Measurements from ENCODE around the gene ALDOB. TPM values are rescaled to one million over a fixed set of nuclear protein-coding genes. Genes with fewer than 3 reads are reported as not detected.
A peak's percentile ranks its signal among the peaks of the same experiment; 100 is the strongest.

ALDOB gene
- total RNA-seq, 2 experiments from 2014 or later = not detected

DNA sequence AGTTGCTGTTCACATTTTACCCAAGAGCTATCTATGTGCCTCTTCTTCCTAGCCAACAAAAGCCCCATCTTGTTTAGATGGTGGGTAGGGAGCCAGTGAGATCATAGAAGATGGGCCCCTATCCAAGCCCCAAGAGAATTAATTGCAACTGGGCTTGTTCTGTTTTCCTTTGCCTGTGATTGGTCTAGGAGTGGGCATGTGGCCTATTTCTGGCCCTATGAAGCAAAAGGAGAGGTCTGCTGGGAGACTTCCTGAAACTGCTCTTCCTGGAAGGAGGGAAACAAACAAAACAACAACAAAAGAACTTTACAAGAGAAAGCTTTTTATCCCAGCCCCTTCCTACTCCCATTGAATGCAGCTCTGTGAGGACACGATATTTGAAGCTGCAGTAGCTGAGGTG is 32.5 kb upstream of the ALDOB start:
- CTCF ChIA-PET = interaction anchor here (1.0 kb wide), 1 partner anchor 11 kb away, joined by 3 read pairs; no protein-coding TSS in a partner anchor
- POLR2A ChIA-PET = no interaction called here

DNA sequence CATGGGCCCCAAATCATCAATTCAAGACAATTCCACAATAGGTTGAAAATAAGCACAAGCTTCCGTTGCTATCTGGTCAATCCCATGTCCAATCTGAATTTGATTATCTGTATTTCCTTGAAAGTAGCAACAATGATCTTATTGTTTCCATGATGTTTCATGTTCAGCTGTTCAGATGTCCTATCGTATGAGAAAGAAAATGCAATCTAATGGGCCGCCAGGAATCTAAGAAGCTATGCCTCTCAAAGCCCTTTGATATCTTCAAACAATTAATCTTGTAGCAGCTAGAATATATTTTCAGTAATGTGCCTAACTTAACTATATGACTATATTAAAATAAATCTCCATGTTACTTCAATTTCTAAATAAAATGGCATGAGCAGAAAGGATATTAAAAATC is 32.1 kb upstream of the ALDOB start:
- DNase-seq = no peak
- POLR2A ChIA-PET = no interaction called here
- Mint-ChIP-seq H3K9me3 (no peaks in the 10 kb centered on the region), H3K27ac (no peak overlapping the region), H3K4me1 (no peaks in the 10 kb centered on the region), H3K36me3 (ENCODE audit: low read depth) (no peaks in the 10 kb centered on the region), H3K4me3 (no peak overlapping the region), H3K27me3 (peaks cover 25% of the 10 kb centered on the region)
- CTCF ChIA-PET = interaction anchor here (1.0 to 1.7 kb wide), 2 partner anchors 11 to 19 kb away, joined by 3 to 8 read pairs; no protein-coding TSS in a partner anchor

More for the DNA sequence above, 32.5 kb upstream of the ALDOB start:
- no peak for DNase-seq
- H3K9me3 Mint-ChIP-seq = no peaks in the 10 kb centered on the region
- H3K4me3 Mint-ChIP-seq = no peak overlapping the region
- no peak overlapping the region for H3K27ac Mint-ChIP-seq
- peaks cover 25% of the 10 kb centered on the region for H3K27me3 Mint-ChIP-seq
- no peaks in the 10 kb centered on the region for H3K4me1 Mint-ChIP-seq
- no peaks in the 10 kb centered on the region for H3K36me3 Mint-ChIP-seq (ENCODE audit: low read depth)

DNA sequence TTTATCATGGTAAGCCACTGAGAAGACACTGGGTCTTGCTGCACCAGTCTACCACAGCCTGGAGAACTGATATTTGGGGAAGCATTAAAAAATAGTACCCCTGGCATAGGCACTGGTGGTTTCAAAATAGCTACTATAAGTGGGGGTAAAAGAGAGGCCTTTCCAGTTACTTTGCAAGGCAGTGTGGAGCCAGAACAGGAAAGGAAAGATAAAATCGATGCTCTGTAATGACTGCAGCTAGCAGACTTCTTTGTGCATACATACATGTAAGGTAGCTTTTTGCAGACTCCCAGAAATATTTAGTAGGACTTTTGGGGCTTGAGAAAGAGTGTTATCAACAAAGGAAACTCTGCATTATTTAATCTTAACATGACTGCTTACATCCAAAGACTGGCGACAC is 31.3 kb upstream of the ALDOB start:
- ChIA-PET CTCF (interaction anchor here (1.0 to 1.7 kb wide), 2 partner anchors 10 to 18 kb away, joined by 3 to 8 read pairs; no protein-coding TSS in a partner anchor), POLR2A (no interaction called here)
- H3K27ac Mint-ChIP-seq = no peak overlapping the region
- no peaks in the 10 kb centered on the region for H3K9me3 Mint-ChIP-seq
- no peak for DNase-seq
- no peaks in the 10 kb centered on the region for H3K36me3 Mint-ChIP-seq (ENCODE audit: low read depth)
- no peaks in the 10 kb centered on the region for H3K4me1 Mint-ChIP-seq
- H3K27me3 Mint-ChIP-seq = peaks cover 19% of the 10 kb centered on the region
- no peak overlapping the region for H3K4me3 Mint-ChIP-seq

DNA sequence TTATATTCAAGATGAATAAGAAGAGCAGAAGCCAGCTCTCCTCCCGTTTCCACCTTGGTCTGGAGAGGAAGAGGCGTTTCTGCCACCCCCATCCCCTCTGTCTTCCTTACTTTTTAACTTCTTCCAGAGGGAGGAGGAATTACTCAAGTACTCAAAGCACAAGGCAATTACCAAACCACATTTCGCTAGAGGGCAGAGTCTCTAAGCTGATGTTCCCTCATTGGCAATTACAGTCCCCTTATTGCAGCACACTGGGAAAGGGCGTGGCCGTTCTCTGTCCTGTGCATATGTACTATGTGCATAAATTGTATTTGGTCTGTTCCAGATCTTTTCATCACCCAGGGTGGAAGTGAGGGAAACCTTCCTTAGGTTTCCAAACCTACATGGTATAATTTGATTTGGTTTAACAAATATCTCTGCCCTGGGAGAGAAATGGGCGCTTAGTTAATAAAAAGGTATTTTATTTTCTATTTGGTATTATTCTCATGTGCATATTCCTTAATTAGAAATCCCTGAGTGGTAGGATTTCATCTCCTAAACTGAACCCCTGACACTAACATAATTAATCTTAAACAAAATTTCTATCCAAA is 29.8 kb upstream of the ALDOB start:
- Mint-ChIP-seq H3K27me3 (peaks cover 22% of the 10 kb centered on the region), H3K4me3 (no peak overlapping the region), H3K4me1 (no peaks in the 10 kb centered on the region), H3K9me3 (no peaks in the 10 kb centered on the region), H3K36me3 (ENCODE audit: low read depth) (no peaks in the 10 kb centered on the region), H3K27ac (no peak overlapping the region)
- POLR2A ChIA-PET = no interaction called here
- CTCF ChIA-PET = no interaction called here
- DNase-seq = no peak

DNA sequence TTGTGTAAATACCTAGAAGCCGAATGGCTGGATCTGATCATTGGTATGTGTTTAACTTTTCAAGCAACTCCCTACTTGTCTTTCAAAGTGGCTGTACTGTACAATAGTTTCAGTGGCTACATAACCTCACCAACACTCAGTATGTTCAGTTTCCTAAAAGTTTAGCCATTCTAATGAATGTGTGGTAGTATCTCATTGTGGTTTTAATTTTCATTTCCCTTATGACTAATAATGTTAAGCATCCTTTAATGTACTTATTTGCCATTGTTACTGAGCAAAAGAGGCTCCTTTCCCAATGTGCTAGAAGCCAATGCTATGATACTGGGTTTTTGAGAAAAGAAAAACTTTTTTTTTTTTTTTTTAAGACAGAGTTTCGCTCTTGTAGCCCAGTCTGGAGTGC is 27.8 kb upstream of the ALDOB start:
- CTCF ChIA-PET = no interaction called here
- POLR2A ChIA-PET = no interaction called here
- Mint-ChIP-seq H3K4me1 (no peaks in the 10 kb centered on the region), H3K9me3 (no peaks in the 10 kb centered on the region), H3K36me3 (ENCODE audit: low read depth) (no peaks in the 10 kb centered on the region), H3K27me3 (peaks cover 18% of the 10 kb centered on the region), H3K27ac (no peak overlapping the region), H3K4me3 (no peak overlapping the region)
- no peak for DNase-seq

DNA sequence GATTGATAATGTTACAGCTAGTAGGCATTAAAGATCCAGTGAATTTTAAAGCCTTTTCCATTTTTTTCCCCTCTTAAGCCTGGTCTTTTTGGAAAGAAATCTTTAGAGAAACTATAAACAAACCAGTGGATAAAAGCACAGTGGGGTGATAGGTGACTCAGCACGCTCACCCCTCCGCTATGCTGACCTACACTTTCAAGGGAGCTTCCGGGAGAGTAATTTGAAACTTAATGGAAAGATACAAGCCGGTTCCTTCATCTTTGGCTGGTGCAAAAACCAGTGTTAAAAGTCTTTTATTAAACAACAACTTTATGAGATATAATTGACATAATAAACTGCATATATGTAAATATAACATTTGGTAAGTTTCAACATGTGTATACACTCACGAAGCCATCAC is 27.0 kb upstream of the ALDOB start:
- Mint-ChIP-seq H3K9me3 (no peaks in the 10 kb centered on the region), H3K4me3 (no peak overlapping the region), H3K27me3 (peaks cover 18% of the 10 kb centered on the region), H3K27ac (no peak overlapping the region), H3K4me1 (no peaks in the 10 kb centered on the region), H3K36me3 (ENCODE audit: low read depth) (no peaks in the 10 kb centered on the region)
- DNase-seq = no peak
- CTCF ChIA-PET = no interaction called here
- POLR2A ChIA-PET = no interaction called here

DNA sequence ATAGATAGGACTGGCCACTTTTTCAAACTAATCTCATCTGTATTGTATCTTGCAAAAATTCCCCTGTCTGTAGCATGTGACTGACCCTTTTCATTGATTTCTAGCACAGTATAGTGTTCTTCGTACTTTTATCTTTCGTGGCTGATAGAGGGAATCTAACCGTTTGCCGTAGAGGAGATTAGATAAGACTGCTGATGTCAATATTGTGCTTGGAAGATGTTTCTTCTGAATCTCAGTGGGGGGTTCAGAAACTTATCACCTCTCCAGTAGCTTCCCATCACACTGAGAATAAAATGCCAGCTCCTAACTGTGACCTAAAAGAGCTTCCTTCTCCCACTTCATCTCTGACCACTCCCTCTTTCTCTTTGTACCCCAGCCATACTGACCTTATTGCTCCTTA is 25.4 kb upstream of the ALDOB start:
- Mint-ChIP-seq H3K36me3 (ENCODE audit: low read depth) (no peaks in the 10 kb centered on the region), H3K9me3 (no peaks in the 10 kb centered on the region), H3K27ac (no peak overlapping the region), H3K4me1 (no peaks in the 10 kb centered on the region), H3K4me3 (no peak overlapping the region), H3K27me3 (peaks cover 13% of the 10 kb centered on the region)
- ChIA-PET POLR2A (no interaction called here), CTCF (interaction anchor here (1.1 to 4.0 kb wide), 2 partner anchors 69 to 73 kb away, joined by 4 to 26 read pairs; partner anchors contain the start of gene RNF20)
- DNase-seq = no peak

DNA sequence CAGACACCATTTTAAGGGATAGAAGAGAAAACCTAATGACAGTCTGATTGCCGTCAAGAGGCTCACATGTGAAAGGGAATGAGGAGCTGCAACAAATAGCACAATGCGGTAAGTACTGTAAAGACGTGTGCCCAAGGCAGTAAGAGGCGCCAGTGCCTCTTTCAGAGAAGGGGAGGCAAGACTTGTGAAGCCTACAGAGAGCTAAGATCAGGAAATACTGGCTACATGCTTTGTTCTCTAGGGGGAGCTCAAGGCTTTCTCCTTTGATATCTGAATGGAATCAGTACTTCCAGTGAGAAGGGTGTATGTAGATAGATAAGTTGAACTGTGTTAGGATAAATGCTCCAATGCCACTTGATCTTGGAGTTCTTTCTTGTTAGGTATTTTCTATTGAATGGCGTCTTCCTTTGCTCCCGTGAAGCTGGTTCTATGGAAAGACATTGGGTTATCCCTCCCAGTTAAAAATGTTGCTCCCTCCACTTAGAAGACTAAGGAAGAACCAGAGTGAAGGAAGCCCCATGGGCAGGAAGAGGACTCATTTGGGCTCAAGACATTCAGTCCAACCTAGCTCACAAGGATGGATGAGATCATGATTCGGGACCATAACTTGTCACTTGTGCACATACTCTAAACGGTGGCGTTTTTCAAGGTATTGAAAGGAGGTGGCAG is 23.5 kb upstream of the ALDOB start:
- POLR2A ChIA-PET = interaction anchor here (1.4 kb wide), 1 partner anchor 74 kb away, joined by 3 read pairs; the partner anchor contains the start of gene RNF20

DNA sequence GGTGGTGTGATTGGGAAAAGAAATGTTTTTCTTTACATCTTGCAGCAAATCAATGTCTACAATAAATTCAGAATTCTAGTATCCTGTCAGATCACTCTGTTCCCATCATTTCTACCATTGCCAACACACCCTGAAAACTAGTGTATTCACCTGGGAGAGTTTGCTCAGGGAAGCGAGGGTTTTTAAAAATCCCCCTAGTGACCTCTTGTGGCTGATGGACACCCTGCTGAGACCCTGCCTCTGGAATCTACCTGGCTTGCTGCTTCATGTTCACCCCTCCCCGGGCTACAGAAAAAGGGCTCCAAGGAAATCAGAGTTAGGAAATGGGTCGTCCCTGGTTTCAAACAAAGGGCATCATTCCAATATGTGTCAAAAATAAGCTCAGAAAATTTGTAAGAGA is 21.4 kb upstream of the ALDOB start:
- Mint-ChIP-seq H3K36me3 (ENCODE audit: low read depth) (no peaks in the 10 kb centered on the region), H3K4me1 (no peaks in the 10 kb centered on the region), H3K27ac (no peak overlapping the region), H3K27me3 (peaks cover 7% of the 10 kb centered on the region), H3K4me3 (no peak overlapping the region), H3K9me3 (peaks cover 8% of the 10 kb centered on the region)
- DNase-seq = no peak
- POLR2A ChIA-PET = no interaction called here
- CTCF ChIA-PET = interaction anchor here (1.0 kb wide), 1 partner anchor 10 kb away, joined by 3 read pairs; no protein-coding TSS in a partner anchor

More for the DNA sequence above, 23.5 kb upstream of the ALDOB start:
- H3K9me3 Mint-ChIP-seq = no peaks in the 10 kb centered on the region
- H3K27me3 Mint-ChIP-seq = peaks cover 6% of the 10 kb centered on the region
- CTCF ChIA-PET = interaction anchor here (0.6 to 4.0 kb wide), 10 partner anchors 10 to 78 kb away, joined by 3 to 26 read pairs (median 4); partner anchors contain the start of gene RNF20
- DNase-seq = peak; percentile 17
- no peaks in the 10 kb centered on the region for H3K36me3 Mint-ChIP-seq (ENCODE audit: low read depth)
- no peak overlapping the region for H3K27ac Mint-ChIP-seq
- no peak overlapping the region for H3K4me3 Mint-ChIP-seq
- H3K4me1 Mint-ChIP-seq = no peaks in the 10 kb centered on the region

DNA sequence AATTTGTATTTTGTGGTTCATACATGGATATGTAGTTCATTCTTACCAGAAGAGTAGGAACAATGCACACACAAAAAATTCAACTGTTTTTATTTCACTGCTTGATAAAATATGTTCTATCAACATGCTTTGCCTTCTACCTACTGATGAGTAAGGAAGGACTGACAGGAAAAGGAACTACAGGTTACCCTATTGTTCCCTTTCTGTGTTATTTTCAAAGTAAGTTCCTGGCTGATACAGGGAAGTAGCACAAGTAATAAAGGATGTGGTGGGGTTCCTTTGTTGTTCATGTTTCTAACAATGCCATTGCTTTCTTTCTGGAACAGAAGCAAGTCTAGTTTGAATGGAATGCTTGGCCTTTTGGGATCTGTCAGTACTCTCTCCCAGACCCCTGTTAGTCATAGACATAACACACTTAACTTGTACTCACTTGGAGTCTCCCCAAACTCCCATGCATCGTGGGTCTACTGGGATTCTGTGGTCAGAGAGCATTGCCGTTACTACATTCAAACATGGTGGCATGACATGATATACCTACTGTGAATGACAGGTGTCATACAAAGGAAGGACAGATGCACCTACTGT is 20.2 kb upstream of the ALDOB start:
- DNase-seq = no peak

DNA sequence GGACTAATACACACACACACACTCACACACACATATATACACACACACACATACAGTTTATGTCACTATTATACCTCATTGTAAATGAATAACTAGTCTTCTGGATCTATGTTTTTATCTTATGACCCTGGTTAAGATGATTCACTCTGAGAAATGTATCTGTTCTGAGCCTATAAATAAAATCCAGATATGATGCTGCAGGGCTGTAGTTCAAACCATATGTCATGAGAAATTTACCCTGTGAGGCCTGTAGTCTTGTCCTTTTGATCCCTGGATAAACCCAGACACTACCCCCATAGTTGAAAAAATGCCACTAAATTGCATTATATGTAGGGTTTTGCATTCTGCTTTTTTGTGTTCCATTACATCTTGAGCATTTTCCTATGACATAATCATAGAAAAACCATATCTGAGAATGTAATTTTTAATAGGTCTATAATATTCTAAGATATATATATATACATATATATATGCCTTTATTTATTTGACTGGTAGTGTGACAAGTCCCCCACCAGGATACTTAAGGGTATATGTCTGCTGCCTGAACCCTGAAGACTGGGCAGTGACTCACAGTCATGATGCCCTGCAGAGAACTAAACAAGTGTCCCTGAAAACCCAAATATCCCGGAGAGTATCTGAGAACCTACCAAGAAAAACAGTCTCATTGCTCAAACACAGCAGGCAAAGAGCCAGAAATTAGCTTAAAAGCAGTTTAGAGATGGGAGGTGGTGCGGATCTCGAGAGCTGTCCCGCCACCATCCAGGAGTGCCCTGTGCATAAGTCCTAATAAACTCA is 18.4 kb upstream of the ALDOB start:
- peaks cover 8% of the 10 kb centered on the region for H3K9me3 Mint-ChIP-seq
- ChIA-PET CTCF (no interaction called here), POLR2A (no interaction called here)
- H3K4me1 Mint-ChIP-seq = peaks cover 5% of the 10 kb centered on the region
- H3K27ac Mint-ChIP-seq = no peak overlapping the region
- H3K36me3 Mint-ChIP-seq (ENCODE audit: low read depth) = no peaks in the 10 kb centered on the region
- no peak overlapping the region for H3K4me3 Mint-ChIP-seq
- peaks cover 18% of the 10 kb centered on the region for H3K27me3 Mint-ChIP-seq
- DNase-seq = no peak

More for the DNA sequence above, 20.2 kb upstream of the ALDOB start:
- POLR2A ChIA-PET = no interaction called here
- Mint-ChIP-seq H3K27ac (no peak overlapping the region), H3K4me1 (no peaks in the 10 kb centered on the region), H3K27me3 (peaks cover 10% of the 10 kb centered on the region), H3K36me3 (ENCODE audit: low read depth) (no peaks in the 10 kb centered on the region), H3K9me3 (peaks cover 8% of the 10 kb centered on the region), H3K4me3 (no peak overlapping the region)
- CTCF ChIA-PET = interaction anchor here (1.0 kb wide), 1 partner anchor 78 kb away, joined by 5 read pairs; the partner anchor contains the start of gene RNF20

DNA sequence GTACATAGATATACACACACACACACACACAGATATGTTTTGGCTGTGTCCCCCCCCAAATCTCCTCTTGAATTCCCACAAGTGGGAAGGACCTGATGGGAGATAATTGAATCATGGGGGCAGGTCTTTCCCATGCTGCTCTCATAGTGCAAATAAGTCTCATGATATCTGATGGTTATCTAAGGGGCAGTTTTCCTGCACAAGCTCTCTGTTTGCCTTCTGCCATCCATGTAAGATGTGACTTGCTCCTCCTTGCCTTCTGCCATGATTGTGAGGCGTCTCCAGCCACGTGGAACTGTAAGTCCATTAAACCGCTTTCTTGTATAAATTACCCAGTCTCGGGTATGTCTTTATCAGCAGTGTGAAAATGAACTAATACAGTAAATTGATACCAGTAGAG is 15.9 kb upstream of the ALDOB start:
- H3K27me3 Mint-ChIP-seq = peaks cover 30% of the 10 kb centered on the region
- H3K36me3 Mint-ChIP-seq (ENCODE audit: low read depth) = no peaks in the 10 kb centered on the region
- ChIA-PET POLR2A (no interaction called here), CTCF (interaction anchor here (0.6 kb wide), 1 partner anchor 116 kb away, joined by 3 read pairs; no protein-coding TSS in a partner anchor)
- no peak overlapping the region for H3K4me3 Mint-ChIP-seq
- DNase-seq = no peak
- H3K27ac Mint-ChIP-seq = no peak overlapping the region
- H3K4me1 Mint-ChIP-seq = peaks cover 9% of the 10 kb centered on the region
- peaks cover 8% of the 10 kb centered on the region for H3K9me3 Mint-ChIP-seq

DNA sequence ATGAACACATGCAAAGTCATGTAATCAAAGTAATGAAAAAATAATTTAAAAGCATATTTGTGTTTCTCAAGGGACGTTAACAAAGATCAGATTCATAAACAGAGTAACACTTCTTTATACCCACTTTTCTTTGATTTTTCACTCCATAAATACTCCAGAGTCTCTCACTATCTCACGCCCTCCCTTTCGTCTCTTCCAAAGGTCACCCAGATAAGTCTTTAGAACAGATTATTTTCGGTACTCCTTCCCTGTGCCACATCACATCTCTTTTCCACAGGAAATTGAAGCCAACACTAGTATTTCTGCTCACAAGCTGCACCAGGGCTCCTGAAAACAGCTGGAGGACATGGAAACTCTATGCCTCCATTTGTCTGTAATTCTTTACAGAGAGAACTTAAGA is 15.4 kb upstream of the ALDOB start:
- peaks cover 33% of the 10 kb centered on the region for H3K27me3 Mint-ChIP-seq
- POLR2A ChIA-PET = no interaction called here

More for the DNA sequence above, 15.4 kb upstream of the ALDOB start:
- CTCF ChIA-PET = interaction anchor here (0.6 kb wide), 1 partner anchor 117 kb away, joined by 3 read pairs; no protein-coding TSS in a partner anchor
- Mint-ChIP-seq H3K27ac (no peak overlapping the region), H3K36me3 (ENCODE audit: low read depth) (no peaks in the 10 kb centered on the region), H3K9me3 (peaks cover 8% of the 10 kb centered on the region), H3K4me3 (no peak overlapping the region), H3K4me1 (peaks cover 9% of the 10 kb centered on the region)
- DNase-seq = no peak
